Stomach (tissue), 9 donors: ENCODE data around the gene CDK15. TPM values are rescaled to one million over a fixed set of nuclear protein-coding genes. Genes with fewer than 3 reads are reported as not detected.

ENCODE experiments used
- DNase-seq, 2 donors: peaks; one replicate each; pipeline versions ENCODE4 v3.0.0 to v3.0.0-alpha.2; 2013 to 2019
- H3K27ac ChIP-seq, 5 donors: fragments of 200-600 bp in 4 of 5; sonication (generic) in 4 of 5; one replicate each; pipeline ENCODE4 v1.5.1; 2013 to 2019; ENCODE audit warnings: mild to moderate bottlenecking in 1 of 5, moderate library complexity in 1 of 5
- H3K27me3 ChIP-seq, 3 donors: fragments of 200-600 bp; sonication (generic); one replicate each; pipeline ENCODE4 v1.5.1; 2017 to 2019; ENCODE audit warnings: mixed run types in 1 of 3
- H3K36me3 ChIP-seq, 4 donors: fragments of 200-600 bp; sonication (generic); 1 replicate in 3 of 4; 2 replicates in 1 of 4; pipeline ENCODE4 v1.5.1; 2016 to 2019
- H3K4me1 ChIP-seq, 4 donors: fragments of 200-600 bp; sonication (generic); one replicate each; pipeline ENCODE4 v1.5.1; 2016 to 2019
- H3K4me3 ChIP-seq, 4 donors: fragments of 200-600 bp; sonication (generic) in 3 of 4; one replicate each; pipeline ENCODE4 v1.5.1; 2016 to 2019; ENCODE audit warnings: mild to moderate bottlenecking in 1 of 4
- H3K9me3 ChIP-seq, 4 donors: fragments of 200-600 bp; sonication (generic); one replicate each; pipeline ENCODE4 v1.5.1; 2016 to 2019
- CTCF ChIP-seq, 7 experiments: fragments of 450-650 bp in 4 of 7; fragments of 200-600 bp in 3 of 7; sonication (generic) in 3 of 7; IDR thresholded peaks; one replicate each; pipeline ENCODE4 v1.5.1; 2016 to 2019; ENCODE audit warnings: antibody characterized with exemption in 7 of 7, control low read depth in 2 of 7, mild to moderate bottlenecking in 1 of 7
- EP300 ChIP-seq: sonication (generic); formaldehyde crosslinking; IDR thresholded peaks from one replicate; pipeline ENCODE4 v1.6.1; 2017; ENCODE audit warnings: antibody characterized with exemption
- POLR2A ChIP-seq, 4 donors: fragments of 450-650 bp; IDR thresholded peaks; one replicate each; pipeline ENCODE4 v1.6.1; 2016; ENCODE audit warnings: antibody characterized with exemption in 4 of 4, control low read depth in 2 of 4, mild to moderate bottlenecking in 1 of 4, moderate library complexity in 1 of 4
- POLR2AphosphoS5 ChIP-seq, 3 donors: sonication (generic); formaldehyde crosslinking; IDR thresholded peaks; one replicate each; pipeline ENCODE4 v1.6.1; 2016; ENCODE audit warnings: antibody characterized with exemption in 3 of 3
- WGBS, 5 donors: extraction: QIAGEN DNeasy Blood & Tissue Kit in 3 of 5; methylation state at CpG; one replicate each; pipeline versions ENCODE4 v1.1.5 to v1.1.7; 2013 to 2018; 5-methylcytosine and 5-hydroxymethylcytosine counted together
- intact Hi-C: fragments of 100-400 bp; cut with DNase I; formaldehyde crosslinking; loops from one replicate; pipeline ENCODE4 v1.15.1; 2023; ENCODE audit warnings: low total_unique reads
- polyA plus RNA-seq, 3 donors: library from polyadenylated mRNA; stranded (reverse); fragments of 200-250 nt; gene quantifications; one replicate each; pipeline ENCODE4 v1.2.3, GENCODE V29; 2013
- total RNA-seq, 5 donors: library from RNA; depleted of rRNA; stranded (reverse); fragments of >200 nt; gene quantifications; one replicate each; pipeline versions ENCODE4 v1.1.0 to v1.2.3, GENCODE V29; 2014 to 2016
- donor health status: healthy with polysubstance abuse.
- donor health status: Bipolar disorder and iron deficiency.
- donor health status: healthy.

The CDK15 gene
- total and polyA plus RNA-seq, 8 donors, result 0.08 to 24.1 (median 3.2) TPM; not detected in 2

GRCh38 chr2:201926067-201926466 lies 119.7 kb downstream of the CDK15 start:
- WGBS, 5 donors, result 67 to 88% (median 79%) methylated on average over 3 of the region's 3 CpGs
- intact Hi-C loops, result no loop called here
- peak in 1 of 2 donors; percentile 39 for DNase-seq
- H3K27me3 ChIP-seq, result no peaks in the 10 kb centered on the region
- H3K4me1 ChIP-seq, result no peaks in the 10 kb centered on the region
- no peak overlapping the region for H3K4me3 ChIP-seq
- no peak for TF ChIP-seq POLR2AphosphoS5 (IDR thresholded peaks at IDR 0.05)
- TF ChIP-seq CTCF (IDR thresholded peaks at IDR 0.05), result no peak
- TF ChIP-seq EP300, result no peak
- TF ChIP-seq POLR2A (IDR thresholded peaks at IDR 0.05), result no peak
- H3K36me3 ChIP-seq, result no peaks in the 10 kb centered on the region
- no peaks in the 10 kb centered on the region for H3K9me3 ChIP-seq
- H3K27ac ChIP-seq, result no peak overlapping the region

- intact Hi-C loops, result no loop called here
- Histone ChIP-seq H3K27ac (no peak overlapping the region), H3K27me3 (no peaks in the 10 kb centered on the region), H3K4me3 (no peak overlapping the region), H3K9me3 (no peaks in the 10 kb centered on the region), H3K36me3 (no peaks in the 10 kb centered on the region), H3K4me1 (peaks cover 0 to 14% (median 0%) of the 10 kb centered on the region in 4 donors)
- WGBS, 5 donors, result 81 to 94% (median 90%) methylated on average over 8 of the region's 8 CpGs
- TF ChIP-seq CTCF (IDR thresholded peaks at IDR 0.05) (no peak), EP300 (no peak), POLR2AphosphoS5 (IDR thresholded peaks at IDR 0.05) (no peak), POLR2A (IDR thresholded peaks at IDR 0.05) (no peak)
- no peak for DNase-seq
Observed at GRCh38 chr2:201928363-201928762, 122.0 kb downstream of the CDK15 start.

DNA sequence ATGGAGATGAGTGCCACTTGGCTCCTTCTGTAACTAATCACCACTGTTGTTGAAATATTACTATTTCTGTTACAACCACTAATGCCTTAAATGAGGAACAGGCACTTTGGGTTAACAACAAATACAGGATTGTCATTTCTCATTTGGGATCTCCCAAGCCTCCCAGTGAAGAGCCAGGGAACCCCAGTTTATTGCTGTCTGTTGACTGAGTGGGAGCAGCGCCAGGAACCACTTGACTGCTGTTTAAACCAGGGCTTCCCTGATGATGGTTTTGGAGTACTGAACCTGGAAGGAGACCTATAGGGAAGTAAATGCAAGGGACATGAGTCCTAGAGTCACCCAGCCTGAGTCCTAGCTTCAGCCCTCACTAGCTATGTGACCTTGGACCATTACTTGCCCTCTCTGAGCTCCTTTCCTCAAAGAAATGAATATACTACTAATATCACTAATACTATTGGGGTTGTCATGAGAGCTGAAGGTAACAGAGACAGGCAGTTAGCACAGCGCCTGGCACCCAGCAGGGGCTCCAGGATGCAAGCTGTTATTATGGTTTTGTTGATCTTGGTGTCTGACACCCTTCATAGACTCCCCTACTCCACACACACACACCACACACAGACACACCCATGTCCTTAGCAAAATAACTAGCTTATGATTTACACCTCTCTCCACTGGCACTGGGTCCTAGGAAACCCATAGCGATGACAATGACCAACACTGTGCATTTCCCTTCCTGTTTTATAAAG lies 123.1 kb downstream of the CDK15 start:
- WGBS, 5 donors, result 92 to 100% (median 93%) methylated on average over 3 of the region's 3 CpGs
- peaks cover 0 to 1% (median 0%) of the 10 kb centered on the region in 4 donors for H3K9me3 ChIP-seq
- intact Hi-C loops, result no loop called here
- no peaks in the 10 kb centered on the region for H3K36me3 ChIP-seq
- no peak overlapping the region for H3K27ac ChIP-seq
- H3K27me3 ChIP-seq, result no peaks in the 10 kb centered on the region
- H3K4me1 ChIP-seq, result peaks cover 0 to 14% (median 0%) of the 10 kb centered on the region in 4 donors
- no peak for DNase-seq
- TF ChIP-seq POLR2A (IDR thresholded peaks at IDR 0.05), result no peak
- no peak for TF ChIP-seq EP300
- TF ChIP-seq CTCF (IDR thresholded peaks at IDR 0.05), result no peak
- TF ChIP-seq POLR2AphosphoS5 (IDR thresholded peaks at IDR 0.05), result no peak
- no peak overlapping the region for H3K4me3 ChIP-seq

GRCh38 chr2:201930043-201930442 lies 123.7 kb downstream of the CDK15 start:
- intact Hi-C loops, result no loop called here
- H3K4me3 ChIP-seq, result no peak overlapping the region
- no peak for DNase-seq
- H3K9me3 ChIP-seq, result peaks cover 0 to 7% (median 0%) of the 10 kb centered on the region in 4 donors
- TF ChIP-seq EP300, result no peak
- no peak for TF ChIP-seq CTCF (IDR thresholded peaks at IDR 0.05)
- no peak for TF ChIP-seq POLR2A (IDR thresholded peaks at IDR 0.05)
- TF ChIP-seq POLR2AphosphoS5 (IDR thresholded peaks at IDR 0.05), result no peak
- no peak overlapping the region for H3K27ac ChIP-seq
- peaks cover 0 to 1% (median 0%) of the 10 kb centered on the region in 3 donors for H3K27me3 ChIP-seq
- H3K4me1 ChIP-seq, result peaks cover 0 to 14% (median 0%) of the 10 kb centered on the region in 4 donors
- H3K36me3 ChIP-seq, result no peaks in the 10 kb centered on the region
- 83 to 94% (median 91%) methylated on average over 4 of the region's 4 CpGs for WGBS, 5 donors
